ENCODE results near the gene ANTXRL.

DNA sequence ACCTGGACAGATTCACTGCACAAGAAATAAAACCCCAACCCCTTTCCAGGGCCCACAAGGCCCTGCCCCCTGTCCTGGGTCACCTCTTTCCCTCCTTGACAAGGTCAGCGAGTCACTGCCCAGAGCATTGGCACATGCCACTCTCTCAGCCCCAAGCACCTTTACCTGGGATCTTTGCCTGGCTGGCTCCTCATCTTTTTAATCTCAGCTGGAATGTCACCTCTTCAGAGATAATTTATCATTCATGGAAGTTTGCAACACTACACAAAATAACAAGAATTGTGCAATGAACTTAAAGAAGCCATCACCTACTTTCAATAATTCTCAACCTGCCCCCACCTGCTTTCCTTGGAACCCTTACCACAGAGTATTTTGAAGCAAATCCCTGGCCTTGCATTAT is 19.2 kb downstream of the ANTXRL start:
- TF ChIP-seq, protein P1, sequence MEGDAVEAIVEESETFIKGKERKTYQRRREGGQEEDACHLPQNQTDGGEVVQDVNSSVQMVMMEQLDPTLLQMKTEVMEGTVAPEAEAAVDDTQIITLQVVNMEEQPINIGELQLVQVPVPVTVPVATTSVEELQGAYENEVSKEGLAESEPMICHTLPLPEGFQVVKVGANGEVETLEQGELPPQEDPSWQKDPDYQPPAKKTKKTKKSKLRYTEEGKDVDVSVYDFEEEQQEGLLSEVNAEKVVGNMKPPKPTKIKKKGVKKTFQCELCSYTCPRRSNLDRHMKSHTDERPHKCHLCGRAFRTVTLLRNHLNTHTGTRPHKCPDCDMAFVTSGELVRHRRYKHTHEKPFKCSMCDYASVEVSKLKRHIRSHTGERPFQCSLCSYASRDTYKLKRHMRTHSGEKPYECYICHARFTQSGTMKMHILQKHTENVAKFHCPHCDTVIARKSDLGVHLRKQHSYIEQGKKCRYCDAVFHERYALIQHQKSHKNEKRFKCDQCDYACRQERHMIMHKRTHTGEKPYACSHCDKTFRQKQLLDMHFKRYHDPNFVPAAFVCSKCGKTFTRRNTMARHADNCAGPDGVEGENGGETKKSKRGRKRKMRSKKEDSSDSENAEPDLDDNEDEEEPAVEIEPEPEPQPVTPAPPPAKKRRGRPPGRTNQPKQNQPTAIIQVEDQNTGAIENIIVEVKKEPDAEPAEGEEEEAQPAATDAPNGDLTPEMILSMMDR (IDR thresholded peaks at IDR 0.05; ENCODE audit: borderline replicate concordance, extremely low read depth, low read length, poor library complexity, severe bottlenecking) = no peak
- TF ChIP-seq EZH2 (IDR thresholded peaks at IDR 0.05; ENCODE audit: borderline replicate concordance, low read depth, low read length, severe bottlenecking) = no peak
